ENCODE measurements around the gene ACADS.

ACADS gene
- 7.9 to 10.6 (median 8.8) reads per million in 3 donors for total RNA-seq

- H3K27me3 ChIP-seq (replicated peaks; ENCODE audit: control insufficient read depth, insufficient read depth, low read length, poor library complexity, severe bottlenecking) = no peaks in the 10 kb centered on the region
- H3K36me3 ChIP-seq (ENCODE audit: control insufficient read depth, insufficient read depth, low read length) = peaks cover 15% of the 10 kb centered on the region
- H3K27ac ChIP-seq (ENCODE audit: insufficient read depth, low read length, poor library complexity, severe bottlenecking) = peak within 1 kb of the TSS; percentile 54
- H3K9me3 ChIP-seq (ENCODE audit: control insufficient read depth, low read length) = no peaks in the 10 kb centered on the region
- DNase-seq = peak; percentile 78 to 84 (median 80)
- H3K4me1 ChIP-seq (ENCODE audit: control insufficient read depth, insufficient read depth, low read length, poor library complexity, severe bottlenecking) = peaks cover 9% of the 10 kb centered on the region
- H3K4me3 ChIP-seq (ENCODE audit: insufficient read depth, low read depth, low read length, poor library complexity, severe bottlenecking) = peak within 1 kb of the TSS; percentile 62
Observed at GRCh38 chr12:120725659-120726509, at the start of gene ACADS. Gene ACADS, plus strand, starts transcription at chr12:120725826. Its CDS starts 60 bp downstream, at chr12:120725886.

- no peaks in the 10 kb centered on the region for H3K27me3 ChIP-seq (replicated peaks; ENCODE audit: control insufficient read depth, insufficient read depth, low read length, poor library complexity, severe bottlenecking)
- no peaks in the 10 kb centered on the region for H3K36me3 ChIP-seq (ENCODE audit: control insufficient read depth, insufficient read depth, low read length)
- H3K9me3 ChIP-seq (ENCODE audit: control insufficient read depth, low read length) = no peaks in the 10 kb centered on the region
- H3K4me1 ChIP-seq (ENCODE audit: control insufficient read depth, insufficient read depth, low read length, poor library complexity, severe bottlenecking) = peaks cover 12% of the 10 kb centered on the region
- no peak overlapping the region for H3K27ac ChIP-seq (ENCODE audit: insufficient read depth, low read length, poor library complexity, severe bottlenecking)
- no peak overlapping the region for H3K4me3 ChIP-seq (ENCODE audit: insufficient read depth, low read depth, low read length, poor library complexity, severe bottlenecking)
- no peak for DNase-seq
Observed at GRCh38 chr12:120677765-120678473, 47.7 kb upstream of the ACADS start.

- Histone ChIP-seq H3K27me3 (replicated peaks; ENCODE audit: control insufficient read depth, insufficient read depth, low read length, poor library complexity, severe bottlenecking) (no peaks in the 10 kb centered on the region), H3K9me3 (ENCODE audit: control insufficient read depth, low read length) (no peaks in the 10 kb centered on the region), H3K4me3 (ENCODE audit: insufficient read depth, low read depth, low read length, poor library complexity, severe bottlenecking) (no peak overlapping the region), H3K36me3 (ENCODE audit: control insufficient read depth, insufficient read depth, low read length) (no peaks in the 10 kb centered on the region), H3K27ac (ENCODE audit: insufficient read depth, low read length, poor library complexity, severe bottlenecking) (no peak overlapping the region), H3K4me1 (ENCODE audit: control insufficient read depth, insufficient read depth, low read length, poor library complexity, severe bottlenecking) (peaks cover 12% of the 10 kb centered on the region)
- no peak for DNase-seq
Observed at GRCh38 chr12:120678572-120678971, 47.1 kb upstream of the ACADS start.

- H3K4me1 ChIP-seq (ENCODE audit: control insufficient read depth, insufficient read depth, low read length, poor library complexity, severe bottlenecking) = peaks cover 12% of the 10 kb centered on the region
- no peaks in the 10 kb centered on the region for H3K9me3 ChIP-seq (ENCODE audit: control insufficient read depth, low read length)
- DNase-seq = no peak
- H3K27me3 ChIP-seq (replicated peaks; ENCODE audit: control insufficient read depth, insufficient read depth, low read length, poor library complexity, severe bottlenecking) = no peaks in the 10 kb centered on the region
- no peak overlapping the region for H3K4me3 ChIP-seq (ENCODE audit: insufficient read depth, low read depth, low read length, poor library complexity, severe bottlenecking)
- no peaks in the 10 kb centered on the region for H3K36me3 ChIP-seq (ENCODE audit: control insufficient read depth, insufficient read depth, low read length)
- no peak overlapping the region for H3K27ac ChIP-seq (ENCODE audit: insufficient read depth, low read length, poor library complexity, severe bottlenecking)
Observed at GRCh38 chr12:120680165-120680738, 45.4 kb upstream of the ACADS start.

- no peak for DNase-seq
- Histone ChIP-seq H3K4me3 (ENCODE audit: insufficient read depth, low read depth, low read length, poor library complexity, severe bottlenecking) (no peak overlapping the region), H3K27me3 (replicated peaks; ENCODE audit: control insufficient read depth, insufficient read depth, low read length, poor library complexity, severe bottlenecking) (no peaks in the 10 kb centered on the region), H3K4me1 (ENCODE audit: control insufficient read depth, insufficient read depth, low read length, poor library complexity, severe bottlenecking) (peaks cover 17% of the 10 kb centered on the region), H3K9me3 (ENCODE audit: control insufficient read depth, low read length) (no peaks in the 10 kb centered on the region), H3K27ac (ENCODE audit: insufficient read depth, low read length, poor library complexity, severe bottlenecking) (no peak overlapping the region), H3K36me3 (ENCODE audit: control insufficient read depth, insufficient read depth, low read length) (no peaks in the 10 kb centered on the region)
Observed at GRCh38 chr12:120684523-120684932, 41.1 kb upstream of the ACADS start.

GRCh38 chr12:120685522-120685921, 40.1 kb upstream of the ACADS start:
- H3K9me3 ChIP-seq (ENCODE audit: control insufficient read depth, low read length) = no peaks in the 10 kb centered on the region
- peak overlapping the region; percentile 89 for H3K27ac ChIP-seq (ENCODE audit: insufficient read depth, low read length, poor library complexity, severe bottlenecking)
- H3K4me1 ChIP-seq (ENCODE audit: control insufficient read depth, insufficient read depth, low read length, poor library complexity, severe bottlenecking) = peaks cover 17% of the 10 kb centered on the region
- no peak for DNase-seq
- no peaks in the 10 kb centered on the region for H3K36me3 ChIP-seq (ENCODE audit: control insufficient read depth, insufficient read depth, low read length)
- H3K27me3 ChIP-seq (replicated peaks; ENCODE audit: control insufficient read depth, insufficient read depth, low read length, poor library complexity, severe bottlenecking) = no peaks in the 10 kb centered on the region
- no peak overlapping the region for H3K4me3 ChIP-seq (ENCODE audit: insufficient read depth, low read depth, low read length, poor library complexity, severe bottlenecking)

GRCh38 chr12:120686151-120686689, 39.4 kb upstream of the ACADS start:
- Histone ChIP-seq H3K36me3 (ENCODE audit: control insufficient read depth, insufficient read depth, low read length) (no peaks in the 10 kb centered on the region), H3K9me3 (ENCODE audit: control insufficient read depth, low read length) (no peaks in the 10 kb centered on the region), H3K27ac (ENCODE audit: insufficient read depth, low read length, poor library complexity, severe bottlenecking) (peak overlapping the region; percentile 89), H3K4me3 (ENCODE audit: insufficient read depth, low read depth, low read length, poor library complexity, severe bottlenecking) (peak overlapping the region; percentile 70), H3K4me1 (ENCODE audit: control insufficient read depth, insufficient read depth, low read length, poor library complexity, severe bottlenecking) (peaks cover 17% of the 10 kb centered on the region), H3K27me3 (replicated peaks; ENCODE audit: control insufficient read depth, insufficient read depth, low read length, poor library complexity, severe bottlenecking) (no peaks in the 10 kb centered on the region)
- peak; percentile 95 to 97 (median 96) for DNase-seq

GRCh38 chr12:120686690-120687577, 38.7 kb upstream of the ACADS start, which contains the start of gene MLEC:
Gene MLEC, plus strand, starts transcription at chr12:120687149. Its CDS starts 148 bp downstream, at chr12:120687297.
- peak within 1 kb of the TSS; percentile 70 for H3K4me3 ChIP-seq (ENCODE audit: insufficient read depth, low read depth, low read length, poor library complexity, severe bottlenecking)
- H3K27ac ChIP-seq (ENCODE audit: insufficient read depth, low read length, poor library complexity, severe bottlenecking) = peak within 1 kb of the TSS; percentile 89
- H3K27me3 ChIP-seq (replicated peaks; ENCODE audit: control insufficient read depth, insufficient read depth, low read length, poor library complexity, severe bottlenecking) = no peaks in the 10 kb centered on the region
- H3K36me3 ChIP-seq (ENCODE audit: control insufficient read depth, insufficient read depth, low read length) = no peaks in the 10 kb centered on the region
- no peaks in the 10 kb centered on the region for H3K9me3 ChIP-seq (ENCODE audit: control insufficient read depth, low read length)
- H3K4me1 ChIP-seq (ENCODE audit: control insufficient read depth, insufficient read depth, low read length, poor library complexity, severe bottlenecking) = peaks cover 17% of the 10 kb centered on the region
- peak; percentile 99 to 100 (median 99) for DNase-seq

Data from effector memory CD4-positive, alpha-beta T cell (primary cell).